SJCRH30 (cell line): Measurements from ENCODE around the gene PINK1. TPM values are rescaled to one million over a fixed set of nuclear protein-coding genes. Genes with fewer than 3 reads are reported as not detected.

ENCODE experiments used
- DNase-seq, 2 experiments: peaks; one replicate each; pipeline ENCODE4 v3.0.0-alpha.2; 2015 to 2020
- H3K27ac ChIP-seq: fragments of 250-450 bp; sonication (Bioruptor Pico); 2 replicates; pipeline ENCODE4 v1.5.1; 2020; ENCODE audit warnings: mild to moderate bottlenecking, moderate library complexity
- H3K27me3 ChIP-seq: fragments of 250-450 bp; sonication (Bioruptor Pico); 2 replicates; pipeline ENCODE4 v1.5.1; 2020; ENCODE audit warnings: mild to moderate bottlenecking, moderate library complexity
- H3K36me3 ChIP-seq: fragments of 250-450 bp; sonication (Bioruptor Pico); 2 replicates; pipeline ENCODE4 v1.5.1; 2020; ENCODE audit warnings: mild to moderate bottlenecking, moderate library complexity
- H3K4me1 ChIP-seq: fragments of 250-450 bp; sonication (Bioruptor Pico); 2 replicates; pipeline ENCODE4 v1.5.1; 2020; ENCODE audit warnings: mild to moderate bottlenecking, moderate library complexity
- H3K4me3 ChIP-seq: fragments of 250-450 bp; sonication (Bioruptor Pico); 2 replicates; pipeline ENCODE4 v1.5.1; 2020; ENCODE audit warnings: mild to moderate bottlenecking, moderate library complexity
- H3K9me3 ChIP-seq: fragments of 250-450 bp; sonication (Bioruptor Pico); replicated peaks from 2 replicates; pipeline ENCODE4 v1.5.1; 2020; ENCODE audit warnings: mild to moderate bottlenecking, moderate library complexity
- total RNA-seq: library from RNA; depleted of rRNA; stranded (reverse); fragments of >200 nt; shearing (Covaris generic); gene quantifications from 2 replicates; pipeline ENCODE4 v1.2.3, GENCODE V29; 2014; rRNA removed

PINK1 gene
- 14.8 and 17.4 TPM in 2 replicates for total RNA-seq

GRCh38 chr1:20633190-20634064 lies at the start of gene PINK1:
Gene PINK1 (plus strand): TSS chr1:20633458. CDS start chr1:20633549, 91 bp downstream.
- DNase-seq: peak; percentile 79 to 87
- peaks cover 22% of the 10 kb centered on the region for H3K4me1 ChIP-seq
- no peaks in the 10 kb centered on the region for H3K36me3 ChIP-seq
- H3K27me3 ChIP-seq: no peaks in the 10 kb centered on the region
- no peaks in the 10 kb centered on the region; the same call in 1 of the 2 replicates for H3K9me3 ChIP-seq
- H3K27ac ChIP-seq: peak within 1 kb of the TSS; percentile 44
- H3K4me3 ChIP-seq: peak within 1 kb of the TSS; percentile 85

- Histone ChIP-seq H3K4me1 (no peaks in the 10 kb centered on the region), H3K4me3 (no peak overlapping the region), H3K9me3 (no peaks in the 10 kb centered on the region), H3K36me3 (no peaks in the 10 kb centered on the region), H3K27me3 (no peaks in the 10 kb centered on the region), H3K27ac (no peak overlapping the region)
- DNase-seq: no peak
Observed at GRCh38 chr1:20584890-20585289, 48.4 kb upstream of the PINK1 start.

GRCh38 chr1:20586953-20587660 lies 46.2 kb upstream of the PINK1 start:
- Histone ChIP-seq H3K4me1 (no peaks in the 10 kb centered on the region), H3K27me3 (peaks cover 3% of the 10 kb centered on the region), H3K27ac (no peak overlapping the region), H3K36me3 (no peaks in the 10 kb centered on the region), H3K4me3 (no peak overlapping the region), H3K9me3 (no peaks in the 10 kb centered on the region)
- no peak for DNase-seq

- Histone ChIP-seq H3K27ac (no peak overlapping the region), H3K9me3 (no peaks in the 10 kb centered on the region), H3K4me1 (no peaks in the 10 kb centered on the region), H3K27me3 (peaks cover 5% of the 10 kb centered on the region), H3K36me3 (no peaks in the 10 kb centered on the region), H3K4me3 (no peak overlapping the region)
- no peak for DNase-seq
Observed at GRCh38 chr1:20587661-20588053, 45.6 kb upstream of the PINK1 start.

GRCh38 chr1:20588634-20589225 lies 44.5 kb upstream of the PINK1 start, which contains the start of gene CDA:
Gene CDA (plus strand): TSS chr1:20589097. CDS start chr1:20589130, 33 bp downstream.
- H3K27me3 ChIP-seq: peaks cover 9% of the 10 kb centered on the region
- no peak for DNase-seq
- no peaks in the 10 kb centered on the region for H3K9me3 ChIP-seq
- no peaks in the 10 kb centered on the region for H3K4me1 ChIP-seq
- H3K4me3 ChIP-seq: no peak within 1 kb of the TSS
- no peaks in the 10 kb centered on the region for H3K36me3 ChIP-seq
- H3K27ac ChIP-seq: no peak within 1 kb of the TSS

GRCh38 chr1:20589331-20590278 lies 43.7 kb upstream of the PINK1 start:
- peaks cover 9% of the 10 kb centered on the region for H3K27me3 ChIP-seq
- DNase-seq: peak; percentile 26 to 35
- no peaks in the 10 kb centered on the region for H3K4me1 ChIP-seq
- H3K9me3 ChIP-seq: no peaks in the 10 kb centered on the region
- H3K4me3 ChIP-seq: no peak overlapping the region
- no peak overlapping the region for H3K27ac ChIP-seq
- no peaks in the 10 kb centered on the region for H3K36me3 ChIP-seq

GRCh38 chr1:20590306-20590777 lies 42.9 kb upstream of the PINK1 start:
- H3K4me3 ChIP-seq: no peak overlapping the region
- no peak for DNase-seq
- no peak overlapping the region for H3K27ac ChIP-seq
- H3K27me3 ChIP-seq: peaks cover 9% of the 10 kb centered on the region
- H3K36me3 ChIP-seq: no peaks in the 10 kb centered on the region
- H3K4me1 ChIP-seq: no peaks in the 10 kb centered on the region
- H3K9me3 ChIP-seq: no peaks in the 10 kb centered on the region

GRCh38 chr1:20593756-20594155 lies 39.5 kb upstream of the PINK1 start:
- Histone ChIP-seq H3K36me3 (no peaks in the 10 kb centered on the region), H3K9me3 (no peaks in the 10 kb centered on the region), H3K27ac (no peak overlapping the region), H3K27me3 (peaks cover 9% of the 10 kb centered on the region), H3K4me3 (no peak overlapping the region), H3K4me1 (no peaks in the 10 kb centered on the region)
- no peak for DNase-seq

- H3K4me3 ChIP-seq: no peak overlapping the region
- no peaks in the 10 kb centered on the region for H3K9me3 ChIP-seq
- no peak for DNase-seq
- H3K27ac ChIP-seq: no peak overlapping the region
- H3K27me3 ChIP-seq: peaks cover 9% of the 10 kb centered on the region
- H3K36me3 ChIP-seq: no peaks in the 10 kb centered on the region
- no peaks in the 10 kb centered on the region for H3K4me1 ChIP-seq
Observed at GRCh38 chr1:20594746-20595145, 38.5 kb upstream of the PINK1 start.

GRCh38 chr1:20596106-20596505 lies 37.2 kb upstream of the PINK1 start:
- Histone ChIP-seq H3K36me3 (no peaks in the 10 kb centered on the region), H3K27ac (no peak overlapping the region), H3K4me1 (peaks cover 4% of the 10 kb centered on the region), H3K4me3 (no peak overlapping the region), H3K9me3 (no peaks in the 10 kb centered on the region), H3K27me3 (peaks cover 9% of the 10 kb centered on the region)
- no peak for DNase-seq

- DNase-seq: no peak
- H3K9me3 ChIP-seq: no peaks in the 10 kb centered on the region
- peaks cover 4% of the 10 kb centered on the region; the same call in 1 of the 2 replicates for H3K27me3 ChIP-seq
- peaks cover 10% of the 10 kb centered on the region for H3K4me1 ChIP-seq
- no peak overlapping the region for H3K4me3 ChIP-seq
- H3K36me3 ChIP-seq: no peaks in the 10 kb centered on the region
- no peak overlapping the region for H3K27ac ChIP-seq
Observed at GRCh38 chr1:20597650-20598049, 35.6 kb upstream of the PINK1 start.

GRCh38 chr1:20600156-20600555 lies 33.1 kb upstream of the PINK1 start:
- Histone ChIP-seq H3K4me3 (no peak overlapping the region), H3K4me1 (peaks cover 23% of the 10 kb centered on the region), H3K36me3 (no peaks in the 10 kb centered on the region), H3K27me3 (no peaks in the 10 kb centered on the region; the same call in 1 of the 2 replicates), H3K27ac (no peak overlapping the region), H3K9me3 (0 out of 2 replicates have a peak, but pooled peaks cover 5% of the 10 kb centered on the region)
- DNase-seq: no peak

GRCh38 chr1:20601129-20601825 lies 32.0 kb upstream of the PINK1 start:
- H3K4me3 ChIP-seq: no peak overlapping the region
- DNase-seq: peak; percentile 52 to 63
- peaks cover 23% of the 10 kb centered on the region for H3K4me1 ChIP-seq
- peak overlapping the region; percentile 19; the same call in 1 of the 2 replicates for H3K27ac ChIP-seq
- 0 out of 2 replicates have a peak, but pooled peaks cover 5% of the 10 kb centered on the region for H3K9me3 ChIP-seq
- no peaks in the 10 kb centered on the region for H3K36me3 ChIP-seq
- H3K27me3 ChIP-seq: no peaks in the 10 kb centered on the region; the same call in 1 of the 2 replicates
